Endothelial cell (in vitro differentiated cells): ENCODE results near the gene C2orf76. TPM values are rescaled to one million over a fixed set of nuclear protein-coding genes. Genes with fewer than 3 reads are reported as not detected.

Experiments
- DNase-seq: peaks from one replicate; pipeline ENCODE4 v3.0.0; 2021; ENCODE audit warnings: low spot score
- H3K27ac Mint-ChIP-seq: one replicate; pipeline ENCODE4 v1.8.0; 2021; ENCODE audit warnings: mixed read lengths, inconsistent platforms; ENCODE audit not compliant: unreplicated experiment
- H3K27me3 Mint-ChIP-seq: one replicate; pipeline ENCODE4 v1.8.0; 2021; ENCODE audit warnings: mild to moderate bottlenecking, moderate library complexity, mixed read lengths, inconsistent platforms; ENCODE audit not compliant: unreplicated experiment
- H3K36me3 Mint-ChIP-seq: one replicate; pipeline ENCODE4 v1.8.0; 2021; ENCODE audit warnings: mild to moderate bottlenecking, low read depth, mixed read lengths, inconsistent platforms; ENCODE audit not compliant: unreplicated experiment
- H3K4me1 Mint-ChIP-seq: one replicate; pipeline ENCODE4 v1.8.0; 2021; ENCODE audit warnings: mild to moderate bottlenecking, mixed read lengths, inconsistent platforms; ENCODE audit not compliant: unreplicated experiment
- H3K4me3 Mint-ChIP-seq: one replicate; pipeline ENCODE4 v1.8.0; 2021; ENCODE audit warnings: mild to moderate bottlenecking, mixed read lengths, inconsistent platforms; ENCODE audit not compliant: unreplicated experiment
- H3K9me3 Mint-ChIP-seq: one replicate; pipeline ENCODE4 v1.8.0; 2021; ENCODE audit warnings: mixed read lengths, inconsistent platforms; ENCODE audit not compliant: unreplicated experiment
- total RNA-seq: library from RNA; stranded (reverse); fragmentation: NEBNext Ultra II Directional; extraction: Animal tissue kit (Norgen Biotek cat#: 25700); gene quantifications from one replicate; pipeline ENCODE4 v1.2.1, GENCODE V29; 2021; ENCODE audit not compliant: unreplicated experiment
- TF ChIP-seq, protein P1 (sequence below): fragments of 200-600 bp; sonication (generic); IDR thresholded peaks from one replicate; pipeline ENCODE4 v1.5.0; 2021; ENCODE audit warnings: antibody characterized with exemption; ENCODE audit not compliant: unreplicated experiment

C2orf76 gene
- total RNA-seq, 1 donor from 2014 or later = 10.8 TPM

GRCh38 chr2:119311371-119311770, 55.3 kb downstream of the C2orf76 start:
- H3K27me3 Mint-ChIP-seq = no peaks in the 10 kb centered on the region
- H3K4me1 Mint-ChIP-seq = no peaks in the 10 kb centered on the region
- H3K9me3 Mint-ChIP-seq = no peaks in the 10 kb centered on the region
- no peaks in the 10 kb centered on the region for H3K36me3 Mint-ChIP-seq
- DNase-seq = no peak
- TF ChIP-seq, protein P1, sequence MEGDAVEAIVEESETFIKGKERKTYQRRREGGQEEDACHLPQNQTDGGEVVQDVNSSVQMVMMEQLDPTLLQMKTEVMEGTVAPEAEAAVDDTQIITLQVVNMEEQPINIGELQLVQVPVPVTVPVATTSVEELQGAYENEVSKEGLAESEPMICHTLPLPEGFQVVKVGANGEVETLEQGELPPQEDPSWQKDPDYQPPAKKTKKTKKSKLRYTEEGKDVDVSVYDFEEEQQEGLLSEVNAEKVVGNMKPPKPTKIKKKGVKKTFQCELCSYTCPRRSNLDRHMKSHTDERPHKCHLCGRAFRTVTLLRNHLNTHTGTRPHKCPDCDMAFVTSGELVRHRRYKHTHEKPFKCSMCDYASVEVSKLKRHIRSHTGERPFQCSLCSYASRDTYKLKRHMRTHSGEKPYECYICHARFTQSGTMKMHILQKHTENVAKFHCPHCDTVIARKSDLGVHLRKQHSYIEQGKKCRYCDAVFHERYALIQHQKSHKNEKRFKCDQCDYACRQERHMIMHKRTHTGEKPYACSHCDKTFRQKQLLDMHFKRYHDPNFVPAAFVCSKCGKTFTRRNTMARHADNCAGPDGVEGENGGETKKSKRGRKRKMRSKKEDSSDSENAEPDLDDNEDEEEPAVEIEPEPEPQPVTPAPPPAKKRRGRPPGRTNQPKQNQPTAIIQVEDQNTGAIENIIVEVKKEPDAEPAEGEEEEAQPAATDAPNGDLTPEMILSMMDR = no peak
- H3K4me3 Mint-ChIP-seq = no peak overlapping the region
- H3K27ac Mint-ChIP-seq = no peak overlapping the region

DNA sequence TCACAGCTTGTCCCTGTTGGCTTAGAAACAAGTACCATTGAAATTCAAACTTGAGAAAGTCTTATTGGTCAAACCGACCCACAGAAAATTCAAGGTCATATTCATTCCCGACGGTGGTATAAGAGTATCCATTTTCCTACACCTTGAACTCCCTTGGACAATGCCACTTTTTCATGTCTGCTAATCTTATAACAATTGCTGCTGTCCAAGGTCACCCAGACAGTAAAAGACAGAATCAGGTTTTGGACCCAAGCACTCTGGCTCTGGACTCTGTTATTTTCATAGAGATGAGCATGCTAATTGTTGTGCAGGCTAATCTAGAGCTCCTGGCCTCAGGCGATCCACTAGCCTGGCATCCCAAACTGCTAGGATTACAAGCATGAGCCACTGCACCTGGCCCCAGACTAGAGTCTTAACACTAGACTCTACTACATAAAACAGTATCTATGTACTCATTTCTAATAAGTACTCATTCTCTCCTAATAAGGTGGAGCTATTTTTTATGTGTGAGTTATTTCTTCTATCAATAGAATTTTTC, 57.8 kb downstream of the C2orf76 start:
- no peak overlapping the region for H3K4me3 Mint-ChIP-seq
- no peak overlapping the region for H3K27ac Mint-ChIP-seq

DNA sequence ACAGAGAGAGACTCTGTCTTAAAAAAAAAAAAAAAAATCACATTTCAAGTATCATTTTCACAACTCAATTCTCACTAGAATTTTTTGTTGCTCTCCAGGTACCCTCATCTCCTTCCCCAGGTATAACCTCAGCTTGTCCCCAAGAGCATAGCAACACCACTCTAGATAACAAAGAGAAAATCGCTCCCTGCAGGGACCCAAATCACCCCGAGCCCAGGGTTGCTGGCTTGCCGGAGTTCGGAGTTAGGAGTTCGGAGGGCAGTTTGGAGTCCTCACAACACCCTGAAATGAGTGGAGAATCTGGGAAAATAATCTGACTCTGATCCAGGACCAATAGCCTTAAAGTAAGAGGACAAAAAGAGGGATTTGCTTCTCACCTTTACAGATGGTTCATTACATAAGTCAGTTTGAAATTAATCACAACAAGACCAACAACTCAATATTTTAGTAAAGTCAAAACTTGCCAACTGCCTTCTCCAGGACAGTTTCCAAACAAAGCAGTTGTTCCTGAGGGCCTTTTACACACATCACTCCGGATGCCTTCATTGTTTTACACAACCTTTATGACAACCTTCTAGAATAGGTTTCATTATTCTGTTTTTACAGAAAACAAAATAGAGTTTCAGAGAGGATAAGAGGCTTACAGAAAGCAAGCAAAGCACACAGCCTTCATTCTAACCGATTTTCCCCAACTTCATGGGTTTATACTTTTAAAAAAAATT, 59.1 kb downstream of the C2orf76 start:
- H3K4me1 Mint-ChIP-seq = no peaks in the 10 kb centered on the region
- H3K36me3 Mint-ChIP-seq = no peaks in the 10 kb centered on the region
- H3K4me3 Mint-ChIP-seq = no peak overlapping the region
- no peak overlapping the region for H3K27ac Mint-ChIP-seq
- TF ChIP-seq, protein P1 = no peak
- no peak for DNase-seq
- H3K9me3 Mint-ChIP-seq = no peaks in the 10 kb centered on the region
- H3K27me3 Mint-ChIP-seq = no peaks in the 10 kb centered on the region

More for the DNA sequence above, 57.8 kb downstream of the C2orf76 start:
- TF ChIP-seq, protein P1 = no peak
- Mint-ChIP-seq H3K36me3 (no peaks in the 10 kb centered on the region), H3K4me1 (no peaks in the 10 kb centered on the region), H3K9me3 (no peaks in the 10 kb centered on the region), H3K27me3 (no peaks in the 10 kb centered on the region)
- no peak for DNase-seq

DNA sequence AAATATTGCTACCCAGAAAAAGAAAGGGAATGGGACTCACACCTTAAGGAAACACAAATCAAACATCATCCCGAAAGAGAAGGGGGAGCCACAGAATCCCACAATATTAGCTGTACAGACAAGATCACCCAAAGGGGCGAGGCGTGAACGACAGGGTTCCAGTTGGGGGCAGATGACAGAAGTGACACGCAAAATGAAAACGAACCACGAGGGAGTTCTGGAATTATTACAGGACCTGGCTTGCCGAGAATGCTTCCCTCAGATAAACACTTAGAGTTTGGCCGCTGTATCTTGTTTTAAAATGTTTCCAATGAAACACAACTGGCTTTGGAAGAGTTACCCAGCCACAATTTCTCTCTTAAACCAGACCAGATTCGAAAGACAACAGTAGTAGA, 60.4 kb downstream of the C2orf76 start:
- Mint-ChIP-seq H3K27me3 (no peaks in the 10 kb centered on the region), H3K4me3 (no peak overlapping the region), H3K9me3 (no peaks in the 10 kb centered on the region), H3K4me1 (no peaks in the 10 kb centered on the region), H3K36me3 (no peaks in the 10 kb centered on the region), H3K27ac (no peak overlapping the region)
- DNase-seq = no peak
- TF ChIP-seq, protein P1 = no peak

- Mint-ChIP-seq H3K36me3 (no peaks in the 10 kb centered on the region), H3K4me1 (no peaks in the 10 kb centered on the region), H3K9me3 (no peaks in the 10 kb centered on the region), H3K27ac (no peak overlapping the region), H3K4me3 (no peak overlapping the region), H3K27me3 (no peaks in the 10 kb centered on the region)
- TF ChIP-seq, protein P1 = no peak
- no peak for DNase-seq
Observed at GRCh38 chr2:119305497-119306195, 61.0 kb downstream of the C2orf76 start.
